Smooth muscle cell (in vitro differentiated cells): ENCODE results near the gene AGBL4. TPM values are rescaled to one million over a fixed set of nuclear protein-coding genes. Genes with fewer than 3 reads are reported as not detected.

Experiments
- DNase-seq: peaks from one replicate; lab custom pipeline; 2025; ENCODE audit not compliant: unreplicated experiment; lab: John Stamatoyannopoulos, UW
- H2AFZ ChIP-seq: fragments of 200-600 bp; sonication (generic); 2 replicates; pipeline ENCODE4 v1.6.0; 2016; ENCODE audit warnings: antibody characterized with exemption, low read depth, mild to moderate bottlenecking
- H3F3A ChIP-seq: fragments of 200-600 bp; sonication (generic); 2 replicates; pipeline ENCODE4 v1.6.0; 2017; ENCODE audit warnings: antibody characterized with exemption, low read depth
- H3K27ac ChIP-seq: fragments of 200-600 bp; sonication (generic); 2 replicates; pipeline ENCODE4 v1.5.1; 2016; ENCODE audit warnings: low read depth, mild to moderate bottlenecking
- H3K27me3 ChIP-seq: fragments of 200-600 bp; sonication (generic); 2 replicates; pipeline ENCODE4 v1.6.1; 2016; ENCODE audit warnings: low read depth, mild to moderate bottlenecking
- H3K36me3 ChIP-seq: fragments of 200-600 bp; sonication (generic); 2 replicates; pipeline ENCODE4 v1.5.1; 2016; ENCODE audit warnings: low read depth
- H3K4me1 ChIP-seq: fragments of 200-600 bp; sonication (generic); 2 replicates; pipeline ENCODE4 v1.5.1; 2016; ENCODE audit warnings: low read depth
- H3K4me2 ChIP-seq: fragments of 200-600 bp; sonication (generic); 2 replicates; pipeline ENCODE4 v1.6.0; 2016; ENCODE audit warnings: mild to moderate bottlenecking
- H3K4me3 ChIP-seq: fragments of 200-600 bp; sonication (generic); 2 replicates; pipeline ENCODE4 v1.5.1; 2016; ENCODE audit warnings: mild to moderate bottlenecking
- H3K79me2 ChIP-seq: fragments of 200-600 bp; sonication (generic); 2 replicates; pipeline ENCODE4 v1.6.0; 2016; ENCODE audit warnings: low read depth, mild to moderate bottlenecking
- H3K9ac ChIP-seq: fragments of 200-600 bp; sonication (generic); 2 replicates; pipeline ENCODE4 v1.6.0; 2016; ENCODE audit warnings: low read depth
- H3K9me3 ChIP-seq: fragments of 200-600 bp; sonication (generic); replicated peaks from 2 replicates; pipeline ENCODE4 v1.5.1; 2016; ENCODE audit warnings: low read depth
- H4K20me1 ChIP-seq: fragments of 200-600 bp; sonication (generic); 2 replicates; pipeline ENCODE4 v1.6.0; 2016; ENCODE audit warnings: low read depth
- CTCF ChIP-seq: fragments of 200-600 bp; sonication (generic); IDR thresholded peaks from 2 replicates; pipeline ENCODE4 v1.5.1; 2017; ENCODE audit warnings: borderline replicate concordance, mild to moderate bottlenecking, antibody characterized with exemption; ENCODE audit not compliant: insufficient read depth, poor library complexity, severe bottlenecking
- WGBS: methylation state at CpG from one replicate; pipeline ENCODE4 v1.1.7; 2016; ENCODE audit warnings: low lambda C conversion rate; 5-methylcytosine and 5-hydroxymethylcytosine counted together
- polyA plus RNA-seq: library from polyadenylated mRNA; unstranded; fragments of >200 nt; fragmentation: Nextera tagmentation; extraction: Ambion mirVana; gene quantifications from 2 replicates; pipeline ENCODE4 v1.2.1, GENCODE V29; 2016
- total RNA-seq: library from RNA; depleted of rRNA; stranded (reverse); fragments of >200 nt; gene quantifications from 2 replicates; pipeline ENCODE4 v1.2.3, GENCODE V29; 2014

AGBL4 gene
- total and polyA plus RNA-seq, 2 experiments from 2014 or later: 0.29 TPM; not detected in 1

GRCh38 chr1:49183489-49183888 lies 840.3 kb downstream of the AGBL4 start:
- H3K36me3 ChIP-seq: no peaks in the 10 kb centered on the region
- peaks cover 4% of the 10 kb centered on the region for H3K9me3 ChIP-seq
- H3K4me3 ChIP-seq: no peak overlapping the region
- H3K9ac ChIP-seq: no peak overlapping the region
- no peaks in the 10 kb centered on the region for H3K79me2 ChIP-seq
- H2AFZ ChIP-seq: no peak overlapping the region
- H3K27ac ChIP-seq: no peak overlapping the region
- H3K4me1 ChIP-seq: no peaks in the 10 kb centered on the region
- H3K4me2 ChIP-seq: no peak overlapping the region
- no peaks in the 10 kb centered on the region for H4K20me1 ChIP-seq
- no peak for DNase-seq
- H3K27me3 ChIP-seq: no peaks in the 10 kb centered on the region
- no peaks in the 10 kb centered on the region for H3F3A ChIP-seq
- no peak for TF ChIP-seq CTCF

- Histone ChIP-seq H3K27me3 (no peaks in the 10 kb centered on the region), H3K4me3 (no peak overlapping the region), H2AFZ (no peak overlapping the region), H4K20me1 (no peaks in the 10 kb centered on the region), H3K9me3 (peaks cover 4% of the 10 kb centered on the region), H3K27ac (no peak overlapping the region), H3K4me1 (no peaks in the 10 kb centered on the region), H3K4me2 (no peak overlapping the region), H3K9ac (no peak overlapping the region), H3K79me2 (no peaks in the 10 kb centered on the region), H3K36me3 (no peaks in the 10 kb centered on the region), H3F3A (no peaks in the 10 kb centered on the region)
- TF ChIP-seq CTCF: no peak
- no peak for DNase-seq
- WGBS: 77% methylated on average over 2 of the region's 2 CpGs
These were observed 842.7 kb downstream of the AGBL4 start for GRCh38 chr1:49181033-49181432.

DNA sequence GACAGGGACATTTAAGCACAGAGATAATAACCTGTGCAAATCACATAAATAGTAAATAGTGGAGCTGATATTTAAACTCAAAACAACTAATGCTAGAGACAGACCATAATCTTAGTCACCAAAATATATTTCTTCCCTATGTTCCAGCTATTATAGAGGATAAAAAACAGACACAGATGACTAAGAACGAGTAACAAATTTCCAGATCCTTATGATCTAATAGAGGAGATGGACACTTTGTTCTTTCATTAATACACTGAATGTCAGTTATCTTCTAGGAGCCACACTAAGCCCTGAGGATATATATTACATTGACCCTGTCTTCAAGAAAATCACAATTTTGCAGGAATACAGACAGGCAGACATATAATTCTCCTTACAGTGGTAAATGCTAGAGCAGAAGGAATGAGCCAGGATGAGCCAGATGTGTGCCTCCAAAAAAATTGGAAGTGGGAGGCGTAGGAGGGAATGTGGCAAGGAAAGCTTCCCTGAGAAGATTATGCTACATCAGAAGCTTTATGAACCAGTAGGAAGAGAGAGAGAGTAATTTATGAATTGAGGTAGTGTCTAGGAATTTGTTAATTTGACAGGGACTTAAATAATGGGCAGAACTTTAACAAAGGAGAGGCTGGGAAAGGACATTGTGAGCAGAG lies 851.7 kb downstream of the AGBL4 start:
- Histone ChIP-seq H3K27ac (no peak overlapping the region), H3F3A (no peaks in the 10 kb centered on the region), H3K79me2 (no peaks in the 10 kb centered on the region), H3K36me3 (no peaks in the 10 kb centered on the region), H3K4me3 (no peak overlapping the region), H2AFZ (no peak overlapping the region), H4K20me1 (no peaks in the 10 kb centered on the region), H3K9me3 (no peaks in the 10 kb centered on the region), H3K9ac (no peak overlapping the region), H3K27me3 (no peaks in the 10 kb centered on the region), H3K4me1 (no peaks in the 10 kb centered on the region), H3K4me2 (no peak overlapping the region)
- DNase-seq: no peak
- WGBS: 49% methylated on average over 2 of the region's 2 CpGs
- no peak for TF ChIP-seq CTCF

GRCh38 chr1:49166031-49166430 lies 857.7 kb downstream of the AGBL4 start:
- WGBS: 65% methylated on average over 2 of the region's 2 CpGs
- Histone ChIP-seq H3K27ac (no peak overlapping the region), H3K4me1 (no peaks in the 10 kb centered on the region), H2AFZ (no peak overlapping the region), H3K4me2 (no peak overlapping the region), H4K20me1 (no peaks in the 10 kb centered on the region), H3K4me3 (no peak overlapping the region), H3K36me3 (no peaks in the 10 kb centered on the region), H3K9ac (no peak overlapping the region), H3K79me2 (no peaks in the 10 kb centered on the region), H3K9me3 (no peaks in the 10 kb centered on the region), H3F3A (no peaks in the 10 kb centered on the region), H3K27me3 (no peaks in the 10 kb centered on the region)
- no peak for DNase-seq
- no peak for TF ChIP-seq CTCF
